GM23338 (cell line): Measurements from ENCODE around the gene TGM2. TPM values are rescaled to one million over a fixed set of nuclear protein-coding genes. Genes with fewer than 3 reads are reported as not detected.

ENCODE experiments used
- ATAC-seq: fragments of 200-7000 bp; cut with Tn5 transposase; 3 replicates; pipeline ENCODE4 v1.9.1; 2020
- DNase-seq: peaks from one replicate; pipeline ENCODE4 v3.0.0-alpha.2; 2015; ENCODE audit warnings: low spot score
- H2AFZ ChIP-seq: fragments of 200-600 bp; sonication (generic); 2 replicates; pipeline ENCODE4 v1.8.0; 2016; ENCODE audit warnings: antibody characterized with exemption, mild to moderate bottlenecking, moderate library complexity
- H3F3A ChIP-seq: fragments of 200-600 bp; sonication (generic); replicated peaks from 2 replicates; pipeline ENCODE4 v1.8.0; 2017; ENCODE audit warnings: antibody characterized with exemption, mixed run types, low read depth
- H3K27ac ChIP-seq: fragments of 200-600 bp; sonication (generic); 2 replicates; pipeline ENCODE4 v1.6.1; 2016; ENCODE audit warnings: low read depth
- H3K27me3 ChIP-seq: fragments of 200-600 bp; sonication (generic); 2 replicates; pipeline ENCODE4 v1.8.0; 2016; ENCODE audit warnings: mild to moderate bottlenecking, mixed run types, moderate library complexity; ENCODE audit not compliant: insufficient read depth
- H3K36me3 ChIP-seq: fragments of 200-600 bp; sonication (generic); 2 replicates; pipeline ENCODE4 v1.8.0; 2016; ENCODE audit warnings: mild to moderate bottlenecking; ENCODE audit not compliant: insufficient read depth
- H3K4me1 ChIP-seq: fragments of 200-600 bp; sonication (generic); 2 replicates; pipeline ENCODE4 v1.8.0; 2016; ENCODE audit warnings: mild to moderate bottlenecking, moderate library complexity; ENCODE audit not compliant: insufficient read depth
- H3K4me2 ChIP-seq: fragments of 200-600 bp; sonication (generic); 2 replicates; pipeline ENCODE4 v1.7.1; 2017; ENCODE audit warnings: mixed run types
- H3K4me3 ChIP-seq: fragments of 200-600 bp; sonication (generic); 2 replicates; pipeline ENCODE4 v1.6.1; 2016; ENCODE audit warnings: mixed run types
- H3K79me2 ChIP-seq: fragments of 200-600 bp; sonication (generic); replicated peaks from 2 replicates; pipeline ENCODE4 v1.8.0; 2017; ENCODE audit warnings: mild to moderate bottlenecking; ENCODE audit not compliant: insufficient read depth
- H3K9me2 ChIP-seq: fragments of 200-600 bp; sonication (generic); 2 replicates; pipeline ENCODE4 v1.8.0; 2017; ENCODE audit not compliant: insufficient read depth
- H4K20me1 ChIP-seq: fragments of 200-600 bp; sonication (generic); replicated peaks from 2 replicates; pipeline ENCODE4 v1.8.0; 2017; ENCODE audit warnings: mild to moderate bottlenecking; ENCODE audit not compliant: insufficient read depth
- H3K27ac Mint-ChIP-seq: 2 replicates; pipeline ENCODE4 v1.8.0; 2020; ENCODE audit warnings: inconsistent platforms, mild to moderate bottlenecking, moderate library complexity, mixed read lengths
- H3K27me3 Mint-ChIP-seq: 3 replicates; pipeline ENCODE4 v1.8.0; 2022; ENCODE audit warnings: low read depth, mild to moderate bottlenecking, moderate library complexity, mixed read lengths, inconsistent platforms; ENCODE audit not compliant: insufficient read depth, poor library complexity
- H3K36me3 Mint-ChIP-seq: 3 replicates; pipeline ENCODE4 v1.8.0; 2021; ENCODE audit warnings: low read depth, mild to moderate bottlenecking, inconsistent platforms, moderate library complexity, mixed read lengths
- H3K4me1 Mint-ChIP-seq: 3 replicates; pipeline ENCODE4 v1.8.0; 2020; ENCODE audit warnings: mild to moderate bottlenecking, inconsistent platforms, mixed read lengths
- H3K4me3 Mint-ChIP-seq: 3 replicates; pipeline ENCODE4 v1.8.0; 2021; ENCODE audit warnings: moderate library complexity, mild to moderate bottlenecking, inconsistent platforms, mixed read lengths
- H3K9me3 Mint-ChIP-seq: 3 replicates; pipeline ENCODE4 v1.8.0; 2020; ENCODE audit warnings: moderate library complexity, mild to moderate bottlenecking, inconsistent platforms, mixed read lengths
- CREB1 ChIP-seq: fragments of 250-450 bp; sonication (Bioruptor Pico); IDR thresholded peaks from 2 replicates; pipeline ENCODE4 v1.5.0; 2020; ENCODE audit warnings: low read depth, mild to moderate bottlenecking, moderate library complexity
- EZH2 ChIP-seq: fragments of 200-600 bp; sonication (generic); IDR thresholded peaks from one replicate; pipeline ENCODE4 v1.8.0; 2017; ENCODE audit warnings: antibody characterized with exemption, mild to moderate bottlenecking, low read depth; ENCODE audit not compliant: unreplicated experiment
- EZH2phosphoT487 ChIP-seq: fragments of 200-600 bp; sonication (generic); IDR thresholded peaks from one replicate; pipeline ENCODE4 v1.8.1; 2018; ENCODE audit warnings: antibody characterized with exemption; ENCODE audit not compliant: unreplicated experiment
- JUNB ChIP-seq: IDR thresholded peaks from one replicate; pipeline ENCODE4 v1.6.1; 2016; ENCODE audit warnings: antibody characterized with exemption; ENCODE audit not compliant: unreplicated experiment
- NANOG ChIP-seq: IDR thresholded peaks from 2 replicates; pipeline ENCODE4 v1.6.1; 2016; ENCODE audit warnings: antibody characterized with exemption, borderline replicate concordance
- POLR2AphosphoS5 ChIP-seq: IDR thresholded peaks from 2 replicates; pipeline ENCODE4 v1.6.1; 2016; ENCODE audit warnings: antibody characterized with exemption, low read depth
- REST ChIP-seq: IDR thresholded peaks from one replicate; pipeline ENCODE4 v1.6.1; 2018; ENCODE audit warnings: antibody characterized with exemption; ENCODE audit not compliant: unreplicated experiment
- STAT1 ChIP-seq: IDR thresholded peaks from one replicate; pipeline ENCODE4 v1.6.1; 2016; ENCODE audit warnings: antibody characterized with exemption; ENCODE audit not compliant: unreplicated experiment
- ZNF114 ChIP-seq: fragments of 250-450 bp; sonication (Bioruptor Pico); IDR thresholded peaks from 2 replicates; pipeline ENCODE4 v1.5.0; 2020; ENCODE audit warnings: mild to moderate bottlenecking, moderate library complexity
- ZNF331 ChIP-seq: fragments of 250-450 bp; sonication (Bioruptor Pico); IDR thresholded peaks from 2 replicates; pipeline ENCODE4 v1.5.0; 2020; ENCODE audit warnings: low read depth, mild to moderate bottlenecking, moderate library complexity
- polyA plus RNA-seq: library from polyadenylated mRNA; unstranded; fragments of >200 nt; fragmentation: Nextera tagmentation; extraction: Ambion mirVana; gene quantifications from 2 replicates; pipeline ENCODE4 v1.2.1, GENCODE V29; 2016
- total RNA-seq: library from RNA; depleted of rRNA; stranded (reverse); fragments of >200 nt; shearing (Covaris generic); gene quantifications from 2 replicates; pipeline ENCODE4 v1.2.3, GENCODE V29; 2014
- TF ChIP-seq, protein P1 (sequence below): IDR thresholded peaks from 2 replicates; pipeline ENCODE4 v1.6.1; 2016; ENCODE audit warnings: antibody characterized with exemption
- TF ChIP-seq, protein P2 (sequence below): fragments of 250-450 bp; sonication (Bioruptor Pico); IDR thresholded peaks from 2 replicates; pipeline ENCODE4 v1.5.0; 2020; ENCODE audit warnings: mild to moderate bottlenecking, moderate library complexity
- TF ChIP-seq, protein P3 (sequence below), 2 experiments: fragments of 200-600 bp in 1 of 2; sonication (generic) in 1 of 2; conservative IDR thresholded peaks; 2 replicates each; pipeline versions ENCODE4 v1.5.1 to v1.6.1; 2016 to 2017; ENCODE audit warnings: antibody characterized with exemption in 2 of 2, low read depth in 2 of 2, mild to moderate bottlenecking in 2 of 2, moderate library complexity in 1 of 2

The TGM2 gene
- total and polyA plus RNA-seq, 2 experiments from 2014 or later = 0.45 to 1.0 TPM

- no peaks in the 10 kb centered on the region for H3K27me3 ChIP-seq
- no peaks in the 10 kb centered on the region for H3F3A ChIP-seq
- H3K79me2 ChIP-seq = peaks cover 49% of the 10 kb centered on the region
- no peak overlapping the region for H2AFZ ChIP-seq
- peaks cover 17% of the 10 kb centered on the region for H4K20me1 ChIP-seq
- Mint-ChIP-seq H3K27ac (no peak overlapping the region), H3K4me3 (no peak overlapping the region), H3K9me3 (no peaks in the 10 kb centered on the region), H3K4me1 (no peaks in the 10 kb centered on the region), H3K36me3 (peaks cover 34% of the 10 kb centered on the region; the same call in 2 of the 3 replicates), H3K27me3 (no peaks in the 10 kb centered on the region)
- no peaks in the 10 kb centered on the region for H3K4me1 ChIP-seq
- H3K9me2 ChIP-seq = no peaks in the 10 kb centered on the region
- H3K36me3 ChIP-seq = 0 out of 2 replicates have a peak, but pooled peaks cover 3% of the 10 kb centered on the region
- no peak overlapping the region for H3K27ac ChIP-seq
- H3K4me3 ChIP-seq = no peak overlapping the region
- no peak overlapping the region for H3K4me2 ChIP-seq
- TF ChIP-seq ZNF331 (CRISPR knock-in tag) (no peak), REST (no peak), EZH2phosphoT487 (no peak), CREB1 (no peak), ZNF114 (CRISPR knock-in tag) (no peak), EZH2 (no peak), JUNB (no peak), STAT1 (no peak), POLR2AphosphoS5 (no peak), NANOG (no peak)
- TF ChIP-seq, protein P1, sequence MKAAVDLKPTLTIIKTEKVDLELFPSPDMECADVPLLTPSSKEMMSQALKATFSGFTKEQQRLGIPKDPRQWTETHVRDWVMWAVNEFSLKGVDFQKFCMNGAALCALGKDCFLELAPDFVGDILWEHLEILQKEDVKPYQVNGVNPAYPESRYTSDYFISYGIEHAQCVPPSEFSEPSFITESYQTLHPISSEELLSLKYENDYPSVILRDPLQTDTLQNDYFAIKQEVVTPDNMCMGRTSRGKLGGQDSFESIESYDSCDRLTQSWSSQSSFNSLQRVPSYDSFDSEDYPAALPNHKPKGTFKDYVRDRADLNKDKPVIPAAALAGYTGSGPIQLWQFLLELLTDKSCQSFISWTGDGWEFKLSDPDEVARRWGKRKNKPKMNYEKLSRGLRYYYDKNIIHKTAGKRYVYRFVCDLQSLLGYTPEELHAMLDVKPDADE = no peak
- TF ChIP-seq, protein P2, sequence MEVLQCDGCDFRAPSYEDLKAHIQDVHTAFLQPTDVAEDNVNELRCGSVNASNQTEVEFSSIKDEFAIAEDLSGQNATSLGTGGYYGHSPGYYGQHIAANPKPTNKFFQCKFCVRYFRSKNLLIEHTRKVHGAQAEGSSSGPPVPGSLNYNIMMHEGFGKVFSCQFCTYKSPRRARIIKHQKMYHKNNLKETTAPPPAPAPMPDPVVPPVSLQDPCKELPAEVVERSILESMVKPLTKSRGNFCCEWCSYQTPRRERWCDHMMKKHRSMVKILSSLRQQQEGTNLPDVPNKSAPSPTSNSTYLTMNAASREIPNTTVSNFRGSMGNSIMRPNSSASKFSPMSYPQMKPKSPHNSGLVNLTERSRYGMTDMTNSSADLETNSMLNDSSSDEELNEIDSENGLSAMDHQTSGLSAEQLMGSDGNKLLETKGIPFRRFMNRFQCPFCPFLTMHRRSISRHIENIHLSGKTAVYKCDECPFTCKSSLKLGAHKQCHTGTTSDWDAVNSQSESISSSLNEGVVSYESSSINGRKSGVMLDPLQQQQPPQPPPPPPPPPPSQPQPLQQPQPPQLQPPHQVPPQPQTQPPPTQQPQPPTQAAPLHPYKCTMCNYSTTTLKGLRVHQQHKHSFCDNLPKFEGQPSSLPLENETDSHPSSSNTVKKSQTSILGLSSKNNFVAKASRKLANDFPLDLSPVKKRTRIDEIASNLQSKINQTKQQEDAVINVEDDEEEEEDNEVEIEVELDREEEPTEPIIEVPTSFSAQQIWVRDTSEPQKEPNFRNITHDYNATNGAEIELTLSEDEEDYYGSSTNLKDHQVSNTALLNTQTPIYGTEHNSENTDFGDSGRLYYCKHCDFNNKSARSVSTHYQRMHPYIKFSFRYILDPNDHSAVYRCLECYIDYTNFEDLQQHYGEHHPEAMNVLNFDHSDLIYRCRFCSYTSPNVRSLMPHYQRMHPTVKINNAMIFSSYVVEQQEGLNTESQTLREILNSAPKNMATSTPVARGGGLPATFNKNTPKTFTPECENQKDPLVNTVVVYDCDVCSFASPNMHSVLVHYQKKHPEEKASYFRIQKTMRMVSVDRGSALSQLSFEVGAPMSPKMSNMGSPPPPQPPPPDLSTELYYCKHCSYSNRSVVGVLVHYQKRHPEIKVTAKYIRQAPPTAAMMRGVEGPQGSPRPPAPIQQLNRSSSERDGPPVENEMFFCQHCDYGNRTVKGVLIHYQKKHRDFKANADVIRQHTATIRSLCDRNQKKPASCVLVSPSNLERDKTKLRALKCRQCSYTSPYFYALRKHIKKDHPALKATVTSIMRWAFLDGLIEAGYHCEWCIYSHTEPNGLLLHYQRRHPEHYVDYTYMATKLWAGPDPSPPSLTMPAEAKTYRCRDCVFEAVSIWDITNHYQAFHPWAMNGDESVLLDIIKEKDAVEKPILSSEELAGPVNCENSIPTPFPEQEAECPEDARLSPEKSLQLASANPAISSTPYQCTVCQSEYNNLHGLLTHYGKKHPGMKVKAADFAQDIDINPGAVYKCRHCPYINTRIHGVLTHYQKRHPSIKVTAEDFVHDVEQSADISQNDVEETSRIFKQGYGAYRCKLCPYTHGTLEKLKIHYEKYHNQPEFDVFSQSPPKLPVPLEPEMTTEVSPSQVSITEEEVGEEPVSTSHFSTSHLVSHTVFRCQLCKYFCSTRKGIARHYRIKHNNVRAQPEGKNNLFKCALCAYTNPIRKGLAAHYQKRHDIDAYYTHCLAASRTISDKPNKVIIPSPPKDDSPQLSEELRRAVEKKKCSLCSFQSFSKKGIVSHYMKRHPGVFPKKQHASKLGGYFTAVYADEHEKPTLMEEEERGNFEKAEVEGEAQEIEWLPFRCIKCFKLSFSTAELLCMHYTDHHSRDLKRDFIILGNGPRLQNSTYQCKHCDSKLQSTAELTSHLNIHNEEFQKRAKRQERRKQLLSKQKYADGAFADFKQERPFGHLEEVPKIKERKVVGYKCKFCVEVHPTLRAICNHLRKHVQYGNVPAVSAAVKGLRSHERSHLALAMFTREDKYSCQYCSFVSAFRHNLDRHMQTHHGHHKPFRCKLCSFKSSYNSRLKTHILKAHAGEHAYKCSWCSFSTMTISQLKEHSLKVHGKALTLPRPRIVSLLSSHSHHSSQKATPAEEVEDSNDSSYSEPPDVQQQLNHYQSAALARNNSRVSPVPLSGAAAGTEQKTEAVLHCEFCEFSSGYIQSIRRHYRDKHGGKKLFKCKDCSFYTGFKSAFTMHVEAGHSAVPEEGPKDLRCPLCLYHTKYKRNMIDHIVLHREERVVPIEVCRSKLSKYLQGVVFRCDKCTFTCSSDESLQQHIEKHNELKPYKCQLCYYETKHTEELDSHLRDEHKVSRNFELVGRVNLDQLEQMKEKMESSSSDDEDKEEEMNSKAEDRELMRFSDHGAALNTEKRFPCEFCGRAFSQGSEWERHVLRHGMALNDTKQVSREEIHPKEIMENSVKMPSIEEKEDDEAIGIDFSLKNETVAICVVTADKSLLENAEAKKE (CRISPR knock-in tag) = no peak
- TF ChIP-seq, protein P3, sequence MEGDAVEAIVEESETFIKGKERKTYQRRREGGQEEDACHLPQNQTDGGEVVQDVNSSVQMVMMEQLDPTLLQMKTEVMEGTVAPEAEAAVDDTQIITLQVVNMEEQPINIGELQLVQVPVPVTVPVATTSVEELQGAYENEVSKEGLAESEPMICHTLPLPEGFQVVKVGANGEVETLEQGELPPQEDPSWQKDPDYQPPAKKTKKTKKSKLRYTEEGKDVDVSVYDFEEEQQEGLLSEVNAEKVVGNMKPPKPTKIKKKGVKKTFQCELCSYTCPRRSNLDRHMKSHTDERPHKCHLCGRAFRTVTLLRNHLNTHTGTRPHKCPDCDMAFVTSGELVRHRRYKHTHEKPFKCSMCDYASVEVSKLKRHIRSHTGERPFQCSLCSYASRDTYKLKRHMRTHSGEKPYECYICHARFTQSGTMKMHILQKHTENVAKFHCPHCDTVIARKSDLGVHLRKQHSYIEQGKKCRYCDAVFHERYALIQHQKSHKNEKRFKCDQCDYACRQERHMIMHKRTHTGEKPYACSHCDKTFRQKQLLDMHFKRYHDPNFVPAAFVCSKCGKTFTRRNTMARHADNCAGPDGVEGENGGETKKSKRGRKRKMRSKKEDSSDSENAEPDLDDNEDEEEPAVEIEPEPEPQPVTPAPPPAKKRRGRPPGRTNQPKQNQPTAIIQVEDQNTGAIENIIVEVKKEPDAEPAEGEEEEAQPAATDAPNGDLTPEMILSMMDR (conservative IDR thresholded peaks at IDR 0.05; ENCODE audit: low read depth in 2 of 2) = no peak
- DNase-seq (no peak), ATAC-seq (no peak)
Observed at GRCh38 chr20:38083338-38084048, 81.6 kb downstream of the TGM2 start.
